Suprapubic skin (tissue), 4 donors: Measurements from ENCODE around the gene ERLIN1. TPM values are rescaled to one million over a fixed set of nuclear protein-coding genes. Genes with fewer than 3 reads are reported as not detected.

Experiments used
- DNase-seq, 2 donors: peaks; one replicate each; pipeline ENCODE4 v3.0.0-alpha.2; 2019; ENCODE audit warnings: low spot score in 2 of 2
- H3K27ac ChIP-seq: fragments of 200-600 bp; sonication (generic); one replicate; pipeline ENCODE4 v1.5.1; 2019
- H3K27me3 ChIP-seq: fragments of 200-600 bp; sonication (generic); one replicate; pipeline ENCODE4 v1.5.1; 2019
- H3K36me3 ChIP-seq: fragments of 200-600 bp; sonication (generic); one replicate; pipeline ENCODE4 v1.5.1; 2019
- H3K4me1 ChIP-seq: fragments of 200-600 bp; sonication (generic); one replicate; pipeline ENCODE4 v1.5.1; 2019
- H3K4me3 ChIP-seq: fragments of 200-600 bp; sonication (generic); one replicate; pipeline ENCODE4 v1.5.1; 2019; ENCODE audit warnings: mild to moderate bottlenecking
- H3K9me3 ChIP-seq: fragments of 200-600 bp; sonication (generic); one replicate; pipeline ENCODE4 v1.5.1; 2019
- EP300 ChIP-seq: sonication (generic); formaldehyde crosslinking; IDR thresholded peaks from one replicate; pipeline ENCODE4 v1.6.1; 2017; ENCODE audit warnings: antibody characterized with exemption
- POLR2A ChIP-seq, 2 donors: fragments of 450-650 bp; IDR thresholded peaks; one replicate each; pipeline ENCODE4 v1.6.1; 2017; ENCODE audit warnings: antibody characterized with exemption in 2 of 2, mild to moderate bottlenecking in 2 of 2, moderate library complexity in 2 of 2
- POLR2AphosphoS5 ChIP-seq, 3 donors: sonication (generic); formaldehyde crosslinking; IDR thresholded peaks; one replicate each; pipeline ENCODE4 v1.6.1; 2017; ENCODE audit warnings: antibody characterized with exemption in 3 of 3
- whole genome bisulfite sequencing: methylation state at CpG from one replicate; pipeline ENCODE4 v1.1.5; 2018; 5-methylcytosine and 5-hydroxymethylcytosine counted together
- total RNA-seq, 4 donors: library from RNA; depleted of rRNA; stranded (reverse); fragments of >200 nt; gene quantifications; one replicate each; pipeline ENCODE4 v1.1.0, GENCODE V29; 2016
- TF ChIP-seq, protein P1 (sequence below), 2 donors: fragments of 200-600 bp in 1 of 2; fragments of 450-650 bp in 1 of 2; sonication (generic) in 1 of 2; IDR thresholded peaks; one replicate each; pipeline ENCODE4 v1.5.1; 2016 to 2019; ENCODE audit warnings: antibody characterized with exemption in 2 of 2, mild to moderate bottlenecking in 1 of 2, moderate library complexity in 1 of 2

Gene ERLIN1
- total RNA-seq, 4 donors from 2014 or later = 23.3 to 38.2 (median 27.9) TPM

DNA sequence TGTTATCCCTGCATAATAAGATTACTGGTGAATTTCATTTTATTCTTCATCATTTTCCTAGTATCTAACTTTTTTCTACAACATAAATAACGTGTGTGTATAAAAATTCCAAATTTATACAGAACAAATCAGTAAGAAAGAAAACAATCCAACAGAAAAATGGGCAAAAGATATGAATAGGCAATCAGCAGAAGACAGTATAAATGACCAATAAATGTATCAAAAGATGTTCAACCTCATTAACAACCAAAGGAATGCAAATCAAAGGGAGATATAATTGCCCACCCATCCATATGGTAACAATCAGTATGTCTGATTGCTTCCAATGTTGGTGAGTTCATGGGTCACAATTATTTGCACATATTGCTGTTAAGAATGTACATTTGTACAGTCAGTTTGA lies 13.5 kb downstream of the ERLIN1 start:
- Histone ChIP-seq H3K27me3 (no peaks in the 10 kb centered on the region), H3K4me1 (no peaks in the 10 kb centered on the region), H3K9me3 (no peaks in the 10 kb centered on the region), H3K4me3 (no peak overlapping the region), H3K36me3 (peaks cover 75% of the 10 kb centered on the region), H3K27ac (no peak overlapping the region)
- 93% methylated on average over 1 of the region's 1 CpG for WGBS
- no peak for DNase-seq
- TF ChIP-seq POLR2A (IDR thresholded peaks at IDR 0.05) (no peak), POLR2AphosphoS5 (IDR thresholded peaks at IDR 0.05) (no peak), EP300 (no peak)
- TF ChIP-seq, protein P1, sequence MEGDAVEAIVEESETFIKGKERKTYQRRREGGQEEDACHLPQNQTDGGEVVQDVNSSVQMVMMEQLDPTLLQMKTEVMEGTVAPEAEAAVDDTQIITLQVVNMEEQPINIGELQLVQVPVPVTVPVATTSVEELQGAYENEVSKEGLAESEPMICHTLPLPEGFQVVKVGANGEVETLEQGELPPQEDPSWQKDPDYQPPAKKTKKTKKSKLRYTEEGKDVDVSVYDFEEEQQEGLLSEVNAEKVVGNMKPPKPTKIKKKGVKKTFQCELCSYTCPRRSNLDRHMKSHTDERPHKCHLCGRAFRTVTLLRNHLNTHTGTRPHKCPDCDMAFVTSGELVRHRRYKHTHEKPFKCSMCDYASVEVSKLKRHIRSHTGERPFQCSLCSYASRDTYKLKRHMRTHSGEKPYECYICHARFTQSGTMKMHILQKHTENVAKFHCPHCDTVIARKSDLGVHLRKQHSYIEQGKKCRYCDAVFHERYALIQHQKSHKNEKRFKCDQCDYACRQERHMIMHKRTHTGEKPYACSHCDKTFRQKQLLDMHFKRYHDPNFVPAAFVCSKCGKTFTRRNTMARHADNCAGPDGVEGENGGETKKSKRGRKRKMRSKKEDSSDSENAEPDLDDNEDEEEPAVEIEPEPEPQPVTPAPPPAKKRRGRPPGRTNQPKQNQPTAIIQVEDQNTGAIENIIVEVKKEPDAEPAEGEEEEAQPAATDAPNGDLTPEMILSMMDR (IDR thresholded peaks at IDR 0.05) = no peak

DNA sequence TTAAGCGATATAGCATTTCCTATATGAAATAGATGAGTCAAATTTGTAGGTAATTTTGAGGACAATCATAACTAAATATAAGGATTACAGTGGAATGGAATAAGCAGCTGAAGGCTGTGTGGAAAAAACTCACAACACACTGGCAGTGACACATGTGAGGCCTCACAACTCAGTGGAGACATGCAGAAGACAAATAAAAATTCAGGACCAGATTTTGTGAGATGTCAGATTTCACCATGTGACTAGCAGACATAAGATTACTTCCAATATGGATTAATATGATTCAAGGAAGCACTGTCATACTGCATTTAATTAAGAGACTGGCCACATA lies 17.6 kb downstream of the ERLIN1 start:
- Histone ChIP-seq H3K4me1 (no peaks in the 10 kb centered on the region), H3K36me3 (peaks cover 56% of the 10 kb centered on the region), H3K4me3 (no peak overlapping the region), H3K9me3 (no peaks in the 10 kb centered on the region), H3K27me3 (no peaks in the 10 kb centered on the region), H3K27ac (no peak overlapping the region)
- TF ChIP-seq POLR2A (IDR thresholded peaks at IDR 0.05) = no peak
- TF ChIP-seq, protein P1 (IDR thresholded peaks at IDR 0.05) = no peak
- TF ChIP-seq EP300 = no peak
- TF ChIP-seq POLR2AphosphoS5 (IDR thresholded peaks at IDR 0.05) = no peak
- WGBS = 85% methylated on average over 1 of the region's 1 CpG
- DNase-seq = no peak

DNA sequence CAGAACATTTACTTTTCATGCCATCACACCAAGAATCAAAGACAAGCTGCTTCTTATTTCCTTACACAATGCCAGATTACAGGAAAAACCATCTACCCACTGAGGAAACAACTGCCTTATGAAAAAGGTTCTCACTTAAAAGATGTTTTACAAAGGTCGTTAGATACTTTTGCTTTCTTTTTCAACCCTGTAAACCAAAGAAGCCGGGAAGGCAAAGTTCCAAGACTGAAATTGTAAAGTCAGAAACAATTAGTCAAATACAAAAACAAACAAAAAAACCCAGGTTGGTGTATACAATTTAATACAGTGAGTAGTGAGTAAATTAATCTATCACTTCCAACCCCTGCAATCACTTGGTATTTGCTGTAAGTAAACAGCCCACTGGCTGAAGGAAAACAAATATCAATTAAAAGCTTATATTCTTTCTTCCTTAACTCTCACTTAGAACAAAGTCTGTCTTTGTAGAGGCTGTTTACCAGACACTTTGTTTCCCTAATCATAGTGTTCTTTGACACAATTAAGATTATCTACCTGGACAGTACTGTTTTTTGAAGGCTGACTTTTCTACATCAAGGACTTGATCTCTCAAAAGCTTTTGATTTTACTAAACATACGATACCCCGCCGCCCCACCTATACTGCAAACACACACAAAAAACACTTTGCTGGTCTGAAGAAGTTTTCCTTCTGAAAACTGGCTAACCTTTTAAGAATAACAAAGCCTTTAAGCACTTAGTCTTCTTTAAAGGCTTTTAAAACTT lies 18.1 kb downstream of the ERLIN1 start:
- peaks cover 51% of the 10 kb centered on the region for H3K36me3 ChIP-seq
- no peak overlapping the region for H3K27ac ChIP-seq
- H3K9me3 ChIP-seq = no peaks in the 10 kb centered on the region
- H3K4me1 ChIP-seq = no peaks in the 10 kb centered on the region
- 78% methylated on average over 5 of the region's 5 CpGs for WGBS
- TF ChIP-seq, protein P1 (IDR thresholded peaks at IDR 0.05) = no peak
- no peak for TF ChIP-seq POLR2A (IDR thresholded peaks at IDR 0.05)
- TF ChIP-seq EP300 = no peak
- no peak for TF ChIP-seq POLR2AphosphoS5 (IDR thresholded peaks at IDR 0.05)
- H3K4me3 ChIP-seq = no peak overlapping the region
- no peaks in the 10 kb centered on the region for H3K27me3 ChIP-seq
- DNase-seq = no peak

DNA sequence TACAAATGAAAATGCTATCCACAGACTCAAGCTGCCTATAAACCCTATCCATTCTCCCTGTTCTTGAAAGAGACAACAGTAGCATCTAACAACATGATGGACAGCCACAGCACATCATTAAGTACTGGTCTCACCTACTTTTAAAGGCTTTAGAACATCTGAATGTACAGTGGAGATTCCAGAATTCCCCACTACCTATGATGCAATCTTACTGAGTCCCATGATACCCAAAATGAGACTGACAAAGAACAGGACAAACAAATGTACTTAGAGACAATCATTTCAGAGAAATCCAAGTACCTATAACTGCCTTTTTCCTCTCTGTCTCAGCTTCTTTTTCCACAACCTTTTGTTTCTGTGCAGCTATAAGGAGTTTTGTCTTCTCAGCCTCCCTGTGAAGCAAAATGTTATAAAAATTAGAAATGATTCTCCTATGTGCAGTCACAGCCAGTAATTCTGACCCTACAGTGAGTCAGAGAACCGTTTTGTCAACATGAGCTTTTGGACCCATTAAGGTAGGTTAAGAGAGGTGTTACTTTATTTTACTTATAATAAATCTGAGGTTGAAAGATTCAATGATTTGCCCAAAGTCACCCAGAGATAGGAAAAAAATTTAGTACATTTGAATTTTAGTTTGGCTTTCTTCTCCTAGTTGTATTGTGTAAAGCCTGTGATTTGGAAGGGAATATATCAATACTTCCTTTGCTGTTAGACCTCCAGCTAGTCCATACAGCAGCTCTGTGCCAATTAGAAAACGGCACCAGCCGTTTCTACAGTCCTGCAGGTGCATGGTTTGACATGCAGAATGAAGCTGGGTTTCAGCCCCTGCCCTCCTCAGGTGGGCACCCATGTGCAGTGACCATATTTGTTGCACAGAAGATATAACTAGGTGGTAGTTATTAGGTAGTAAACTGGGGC lies 21.9 kb downstream of the ERLIN1 start:
- peaks cover 29% of the 10 kb centered on the region for H3K36me3 ChIP-seq
- 91% methylated on average over 3 of the region's 3 CpGs for WGBS
- TF ChIP-seq POLR2A (IDR thresholded peaks at IDR 0.05) = no peak
- TF ChIP-seq EP300 = no peak
- DNase-seq = no peak
- H3K4me3 ChIP-seq = no peak overlapping the region
- no peak overlapping the region for H3K27ac ChIP-seq
- no peaks in the 10 kb centered on the region for H3K27me3 ChIP-seq
- H3K9me3 ChIP-seq = no peaks in the 10 kb centered on the region
- H3K4me1 ChIP-seq = no peaks in the 10 kb centered on the region

DNA sequence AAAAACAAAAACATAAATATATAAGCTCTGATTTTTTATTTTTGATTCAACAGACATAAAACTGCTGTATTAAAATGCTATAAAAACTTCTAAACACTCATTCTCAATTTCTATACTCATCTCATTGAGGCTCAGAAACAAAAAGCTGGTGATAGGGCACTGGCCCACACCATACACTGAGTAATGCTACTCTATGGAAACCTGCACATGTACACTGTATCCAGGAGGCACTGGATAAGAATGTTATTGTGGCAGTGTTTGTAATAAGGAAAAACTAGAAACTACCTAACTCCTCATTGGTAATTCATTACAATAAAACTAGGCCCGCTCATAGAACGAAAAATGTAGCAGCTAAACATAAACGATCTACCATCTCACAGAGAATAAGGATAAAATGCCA lies 23.1 kb downstream of the ERLIN1 start:
- H3K4me1 ChIP-seq = no peaks in the 10 kb centered on the region
- no peaks in the 10 kb centered on the region for H3K9me3 ChIP-seq
- WGBS = 94% methylated on average over 3 of the region's 3 CpGs
- DNase-seq = no peak
- H3K27me3 ChIP-seq = no peaks in the 10 kb centered on the region
- no peak overlapping the region for H3K27ac ChIP-seq
- TF ChIP-seq, protein P1 (IDR thresholded peaks at IDR 0.05) = no peak
- TF ChIP-seq POLR2A (IDR thresholded peaks at IDR 0.05) = no peak
- no peak for TF ChIP-seq POLR2AphosphoS5 (IDR thresholded peaks at IDR 0.05)
- no peak for TF ChIP-seq EP300
- no peak overlapping the region for H3K4me3 ChIP-seq
- H3K36me3 ChIP-seq = peaks cover 27% of the 10 kb centered on the region
